NCI-H187 (cell line): ENCODE data around the gene XXYLT1.
"Not testable (repeated sequence)": the region's sequence is repeated elsewhere in the genome, so short reads cannot be mapped to it uniquely, and the experiment has no call there.

Source experiments
- DNase-seq, 2 experiments: peaks; one replicate each; lab custom pipeline; 2025; lab: John Stamatoyannopoulos, UW

The XXYLT1 gene

GRCh38 chr3:195063581-195064193 is 207.3 kb downstream of the XXYLT1 start:
- DNase-seq = no peak

GRCh38 chr3:195062866-195063540 is 208.0 kb downstream of the XXYLT1 start:
- no peak for DNase-seq

DNA sequence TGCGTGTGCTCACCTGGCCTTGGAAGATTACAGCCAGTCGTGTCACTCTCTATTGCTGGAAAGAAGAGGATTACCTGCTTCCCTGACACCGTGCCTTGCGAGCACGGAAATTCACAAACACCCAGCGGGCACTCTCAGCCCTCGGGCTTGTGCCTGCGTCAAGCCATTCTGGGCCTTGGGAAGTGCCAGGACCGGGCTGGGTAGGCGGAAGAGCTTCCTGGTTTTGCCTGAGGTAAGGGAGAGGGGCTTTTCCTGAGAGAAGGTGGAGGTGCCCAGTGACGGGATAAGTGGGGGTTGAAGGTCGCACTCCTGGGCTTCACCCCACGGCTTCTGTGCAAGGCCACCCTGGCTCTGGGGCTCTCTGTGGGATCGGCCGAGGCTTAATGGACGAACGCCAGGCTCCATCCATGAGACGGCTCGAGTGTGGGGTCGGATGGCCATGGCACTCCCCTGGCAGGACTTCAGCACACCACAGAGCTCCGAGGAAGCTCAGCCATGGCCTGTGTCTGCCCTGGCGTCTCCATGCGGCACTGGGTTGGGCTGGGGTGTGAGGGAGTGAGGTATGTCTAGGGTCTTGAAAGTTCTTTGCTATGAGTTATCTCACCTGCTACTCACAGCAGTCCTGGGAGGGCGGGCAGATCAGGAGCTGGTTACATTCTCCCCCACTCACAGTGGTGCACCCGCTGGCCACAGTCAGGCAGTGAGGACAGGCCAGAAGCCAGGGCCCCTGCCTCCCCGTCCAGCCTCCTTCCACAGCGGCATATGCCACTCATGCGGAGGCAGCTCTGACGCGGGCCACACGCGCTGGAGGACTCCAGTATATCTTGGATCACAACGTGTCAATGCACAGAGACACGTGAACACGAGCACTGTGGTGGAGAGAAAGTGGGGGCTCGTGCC is 209.0 kb downstream of the XXYLT1 start:
- DNase-seq = no peak

DNA sequence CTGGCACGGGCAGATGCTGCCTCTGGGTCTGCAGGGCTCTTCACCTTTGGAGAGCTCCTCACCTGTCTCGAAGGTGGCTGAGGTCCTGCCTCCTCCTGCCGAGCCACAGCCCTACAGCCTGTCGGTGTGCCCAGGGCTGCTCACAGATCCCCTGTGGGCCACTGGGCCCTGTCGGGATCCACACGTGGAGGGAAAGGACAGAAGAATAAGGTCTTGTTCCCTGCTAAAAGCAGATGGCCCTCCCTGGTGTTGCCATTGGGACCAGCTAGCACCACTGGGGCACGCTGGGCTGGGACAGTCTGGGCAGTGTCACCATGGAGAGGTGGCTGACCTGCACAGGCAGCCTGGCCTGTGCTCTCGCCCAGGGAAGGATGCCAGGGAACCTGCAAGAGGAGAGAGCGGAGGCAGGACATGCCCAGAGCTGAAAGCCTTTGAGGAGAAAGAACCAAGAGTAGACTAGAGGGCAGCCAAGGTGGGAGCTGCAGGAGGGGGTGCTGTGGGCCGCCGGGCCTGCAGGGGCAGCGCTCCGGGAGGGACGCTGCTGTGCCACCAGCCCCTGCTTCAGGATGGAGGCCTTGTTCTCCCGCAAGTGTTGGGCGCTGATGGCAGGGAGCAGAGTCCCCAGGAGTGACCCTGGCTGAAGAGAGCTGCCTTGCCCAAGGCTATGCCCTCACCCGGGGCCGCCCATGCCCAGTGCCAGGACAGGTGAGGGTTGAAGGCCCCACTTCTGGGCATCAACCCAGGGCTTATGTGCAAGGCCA is 210.2 kb downstream of the XXYLT1 start:
- DNase-seq = no peak

GRCh38 chr3:195060217-195060481 is 210.8 kb downstream of the XXYLT1 start:
- DNase-seq = no peak

DNA sequence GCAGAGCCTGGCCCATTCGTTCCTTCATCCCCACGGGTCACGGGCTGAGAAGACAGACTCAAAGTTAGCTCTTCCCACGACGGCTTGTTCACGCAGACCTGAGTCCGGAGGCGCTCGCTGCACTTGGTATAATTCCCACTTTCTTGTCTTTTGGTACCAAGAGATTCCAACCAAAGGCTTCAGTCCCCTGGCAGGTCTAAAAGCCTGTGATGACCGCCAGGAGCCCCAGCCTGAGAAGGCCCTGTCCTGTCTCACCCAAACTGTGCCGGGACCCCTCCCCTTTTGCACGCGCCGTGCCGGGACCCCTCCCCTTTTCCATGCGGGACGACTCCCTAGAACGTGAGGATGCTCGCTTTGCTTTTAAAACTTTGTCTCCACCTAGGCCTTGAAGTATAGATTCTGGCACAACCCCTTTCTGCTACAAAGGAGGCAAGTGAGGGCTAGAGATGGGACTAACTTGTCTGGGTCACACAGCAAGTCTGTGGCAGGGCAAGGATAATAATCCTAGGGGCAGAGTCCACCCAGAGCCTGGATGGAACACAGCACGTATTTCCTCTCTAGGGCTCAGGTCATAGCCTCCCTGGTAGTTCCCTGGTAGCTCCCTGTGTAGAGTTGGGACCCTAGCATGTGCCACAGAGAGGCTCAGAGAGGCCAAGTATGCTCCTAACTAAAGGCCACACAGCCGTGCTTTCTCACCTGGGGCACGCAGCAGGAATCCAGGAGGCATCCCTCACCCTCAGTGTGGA is 211.3 kb downstream of the XXYLT1 start:
- DNase-seq = no peak

DNA sequence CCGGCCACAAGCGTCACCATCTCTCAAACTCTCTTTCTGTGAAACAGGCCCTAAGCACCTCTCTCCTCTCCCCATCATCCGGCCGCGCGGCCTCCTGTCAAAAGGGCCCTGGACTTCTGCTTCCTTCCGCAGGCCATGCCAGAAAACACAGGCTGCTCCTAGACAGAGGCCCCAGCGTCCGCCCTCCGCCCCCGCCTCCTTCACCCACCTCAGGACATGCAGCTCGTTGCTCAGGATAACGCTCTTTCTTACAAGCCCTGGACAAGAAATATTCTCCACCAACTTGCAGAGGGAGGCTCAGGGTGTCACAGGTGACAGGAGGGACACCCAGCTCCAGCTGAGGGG is 212.0 kb downstream of the XXYLT1 start:
- DNase-seq = no peak

DNA sequence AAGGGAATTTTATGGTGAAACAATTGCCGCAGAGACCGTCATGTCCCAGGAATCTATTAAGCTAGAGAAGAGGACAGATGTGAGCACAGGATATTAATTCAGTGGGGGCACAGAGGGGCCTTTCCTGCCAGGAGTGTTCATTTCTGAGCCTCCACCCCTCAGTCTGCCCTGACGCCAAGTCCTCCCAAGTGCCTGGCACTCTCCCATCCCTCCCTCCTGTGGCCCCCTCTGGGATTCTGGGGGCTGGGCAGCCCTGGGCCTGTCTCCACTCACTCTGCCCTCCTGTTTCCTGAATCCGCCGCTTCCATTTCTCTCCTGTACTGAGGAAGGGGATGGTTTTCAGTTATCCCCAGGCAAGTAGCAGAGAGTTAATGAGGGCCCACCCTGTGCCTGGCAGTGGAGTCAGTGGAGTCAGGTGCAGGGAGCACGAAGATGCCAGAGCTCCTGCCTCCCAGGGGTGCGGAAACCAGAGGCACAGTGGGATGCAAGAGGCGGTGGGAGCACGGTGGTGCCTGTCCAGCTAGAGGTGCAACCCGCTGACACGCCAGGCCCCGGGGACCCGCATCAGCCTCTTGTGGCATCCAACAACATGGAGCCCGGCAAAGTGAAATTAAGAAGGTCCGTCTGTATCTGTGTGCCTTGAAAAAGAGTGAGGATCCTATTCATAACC is 212.5 kb downstream of the XXYLT1 start:
- no peak for DNase-seq

- DNase-seq = no peak
Observed at GRCh38 chr3:195057716-195058115, 213.2 kb downstream of the XXYLT1 start.

- DNase-seq = no peak
Observed at GRCh38 chr3:195056506-195056905, 214.5 kb downstream of the XXYLT1 start.

GRCh38 chr3:195054311-195054710 is 216.6 kb downstream of the XXYLT1 start:
- DNase-seq = no peak

- DNase-seq = no peak
Observed at GRCh38 chr3:195052939-195053338, 218.0 kb downstream of the XXYLT1 start.

- not testable (repeated sequence) for DNase-seq
Observed at GRCh38 chr3:195050296-195050695, 220.7 kb downstream of the XXYLT1 start.

GRCh38 chr3:195048059-195048905 is 222.7 kb downstream of the XXYLT1 start:
- DNase-seq = no peak

GRCh38 chr3:195047536-195047935 is 223.4 kb downstream of the XXYLT1 start:
- no peak for DNase-seq

GRCh38 chr3:195046441-195046840 is 224.5 kb downstream of the XXYLT1 start:
- DNase-seq = no peak

- DNase-seq = no peak
Observed at GRCh38 chr3:195045481-195046210, 225.3 kb downstream of the XXYLT1 start.

GRCh38 chr3:195044411-195044810 is 226.5 kb downstream of the XXYLT1 start:
- DNase-seq = no peak

GRCh38 chr3:195043607-195044339 is 227.2 kb downstream of the XXYLT1 start:
- no peak for DNase-seq
